IMR-90 (cell line): ENCODE results near the gene TRNAU1AP. TPM values are rescaled to one million over a fixed set of nuclear protein-coding genes. Genes with fewer than 3 reads are reported as not detected.

Source experiments
- ATAC-seq: fragments of 200-7000 bp; cut with Tn5 transposase; 2 replicates; pipeline ENCODE4 v1.9.1; 2020; ENCODE audit warnings: low read depth, mild to moderate bottlenecking, moderate library complexity
- BruUV-seq: library from RNA; stranded (reverse); fragments of 400-500 nt; replicated peaks from 2 replicates; lab custom pipeline; 2021; lab: Mats Ljungman, UMichigan
- CTCF ChIA-PET: fragments of 300-600 bp; formaldehyde crosslinking; extraction: SDS; loops from one replicate; lab custom pipeline; 2021; ENCODE audit warnings: antibody characterized with exemption; lab: Yijun Ruan, JAX
- POLR2A ChIA-PET: fragments of 300-600 bp; sonication (Branson Sonifier 250); formaldehyde crosslinking; loops from one replicate; lab custom pipeline; 2022; ENCODE audit warnings: antibody characterized with exemption; ENCODE audit not compliant: unreplicated experiment; lab: Charles Lee
- DNase-seq: peaks from one replicate; pipeline ENCODE4 v3.0.0; 2013
- H2AFZ ChIP-seq: replicated peaks from 2 replicates; pipeline ENCODE3; 2013; ENCODE audit warnings: low read length, mild to moderate bottlenecking; ENCODE audit not compliant: poor library complexity
- H2AK5ac ChIP-seq: 2 replicates; pipeline ENCODE4 v1.6.1; 2013; ENCODE audit warnings: low read depth, low read length, inconsistent platforms
- H2AK9ac ChIP-seq: replicated peaks from 2 replicates; pipeline ENCODE3; 2013; ENCODE audit warnings: mild to moderate bottlenecking, low read depth, low read length, moderate library complexity; ENCODE audit not compliant: poor library complexity
- H2BK120ac ChIP-seq: 2 replicates; pipeline ENCODE4 v1.6.1; 2013; ENCODE audit warnings: low read depth, low read length, inconsistent platforms
- H2BK15ac ChIP-seq: 3 replicates; pipeline ENCODE4 v1.6.1; 2013; ENCODE audit warnings: low read depth, low read length, inconsistent platforms
- H2BK20ac ChIP-seq: 2 replicates; pipeline ENCODE4 v1.6.1; 2013; ENCODE audit warnings: low read depth, mild to moderate bottlenecking, inconsistent platforms, low read length, moderate library complexity
- H2BK5ac ChIP-seq: 2 replicates; pipeline ENCODE4 v1.6.1; 2013; ENCODE audit warnings: mild to moderate bottlenecking, low read depth, low read length, inconsistent platforms; ENCODE audit not compliant: poor library complexity, severe bottlenecking
- H3K14ac ChIP-seq: replicated peaks from 2 replicates; pipeline ENCODE4 v1.6.1; 2013; ENCODE audit warnings: low read depth, low read length, inconsistent platforms
- H3K18ac ChIP-seq: 2 replicates; pipeline ENCODE4 v1.6.1; 2013; ENCODE audit warnings: low read depth, low read length, control low read depth
- H3K23ac ChIP-seq: 2 replicates; pipeline ENCODE4 v1.6.1; 2013; ENCODE audit warnings: low read depth, low read length, inconsistent platforms
- H3K27ac ChIP-seq: 2 replicates; pipeline ENCODE4 v1.5.1; 2013; ENCODE audit warnings: mild to moderate bottlenecking, control low read depth, low read length; ENCODE audit not compliant: insufficient read depth
- H3K27me3 ChIP-seq: 2 replicates; pipeline ENCODE4 v1.6.1; 2013; ENCODE audit warnings: low read length; ENCODE audit not compliant: control insufficient read depth, insufficient read depth
- H3K36me3 ChIP-seq: 2 replicates; pipeline ENCODE4 v1.6.1; 2013; ENCODE audit warnings: low read length, mixed read lengths; ENCODE audit not compliant: control insufficient read depth, insufficient read depth
- H3K4ac ChIP-seq: 2 replicates; pipeline ENCODE4 v1.6.1; 2013; ENCODE audit warnings: low read depth, low read length, inconsistent platforms
- H3K4me1 ChIP-seq: 2 replicates; pipeline ENCODE4 v1.6.1; 2013; ENCODE audit warnings: low read length, mixed read lengths; ENCODE audit not compliant: control insufficient read depth, insufficient read depth
- H3K4me2 ChIP-seq: 2 replicates; pipeline ENCODE4 v1.6.1; 2013; ENCODE audit warnings: low read depth, mild to moderate bottlenecking, control low read depth, low read length, moderate library complexity
- H3K4me3 ChIP-seq: 2 replicates; pipeline ENCODE4 v1.5.1; 2013; ENCODE audit warnings: low read depth, mild to moderate bottlenecking, control low read depth, low read length, moderate library complexity; ENCODE audit not compliant: insufficient read depth
- H3K56ac ChIP-seq: 2 replicates; pipeline ENCODE4 v1.6.1; 2013; ENCODE audit warnings: low read length, inconsistent platforms; ENCODE audit not compliant: insufficient read depth; ENCODE audit errors: extremely low read depth
- H3K79me1 ChIP-seq, 2 experiments: 2 replicates each; pipeline ENCODE4 v1.6.1; 2013; ENCODE audit warnings: low read length in 2 of 2, inconsistent platforms in 1 of 2, low read depth in 1 of 2
- H3K9ac ChIP-seq: 2 replicates; pipeline ENCODE4 v1.6.1; 2013; ENCODE audit warnings: low read depth, low read length, control low read depth
- H3K9me1 ChIP-seq: 2 replicates; pipeline ENCODE4 v1.6.1; 2013; ENCODE audit warnings: low read length, inconsistent platforms; ENCODE audit not compliant: insufficient read depth
- H3K9me3 ChIP-seq: 2 replicates; pipeline ENCODE4 v1.6.1; 2013; ENCODE audit warnings: low read length; ENCODE audit not compliant: control insufficient read depth, insufficient read depth
- H4K20me1 ChIP-seq: 2 replicates; pipeline ENCODE4 v1.6.1; 2013; ENCODE audit warnings: low read length, inconsistent platforms; ENCODE audit not compliant: insufficient read depth
- H4K5ac ChIP-seq: 2 replicates; pipeline ENCODE4 v1.6.1; 2013; ENCODE audit warnings: mild to moderate bottlenecking, low read depth, low read length, control low read depth
- H4K8ac ChIP-seq, 2 experiments: 2 replicates each; pipeline ENCODE4 v1.6.1; 2013; ENCODE audit warnings: low read depth in 2 of 2, low read length in 2 of 2, control low read depth in 1 of 2, inconsistent platforms in 1 of 2
- H4K91ac ChIP-seq: 2 replicates; pipeline ENCODE4 v1.6.1; 2013; ENCODE audit warnings: low read depth, low read length, inconsistent platforms; ENCODE audit not compliant: insufficient read depth
- BHLHE40 ChIP-seq: fragments of 150-350 bp; IDR thresholded peaks from 2 replicates; pipeline ENCODE4 v1.6.1; 2016; ENCODE audit warnings: mild to moderate bottlenecking, low read depth, low read length
- CEBPB ChIP-seq: IDR thresholded peaks from 2 replicates; pipeline ENCODE4 v1.6.1; 2012; ENCODE audit warnings: low read depth, low read length, improper control_type of control experiment
- CHD1 ChIP-seq: IDR thresholded peaks from 2 replicates; pipeline ENCODE4 v1.6.1; 2012; ENCODE audit warnings: low read depth, low read length, improper control_type of control experiment
- FOS ChIP-seq: fragments of 150-350 bp; IDR thresholded peaks from 2 replicates; pipeline ENCODE4 v1.6.1; 2016; ENCODE audit warnings: low read depth, low read length
- MAFK ChIP-seq: IDR thresholded peaks from 2 replicates; pipeline ENCODE4 v1.6.1; 2012; ENCODE audit warnings: low read depth, low read length, improper control_type of control experiment
- MAZ ChIP-seq: IDR thresholded peaks from 2 replicates; pipeline ENCODE4 v1.6.1; 2012; ENCODE audit warnings: low read depth, mild to moderate bottlenecking, low read length, improper control_type of control experiment, moderate library complexity, borderline replicate concordance
- MXI1 ChIP-seq: IDR thresholded peaks from 2 replicates; pipeline ENCODE4 v1.6.1; 2012; ENCODE audit warnings: low read depth, mild to moderate bottlenecking, low read length, moderate library complexity, borderline replicate concordance
- NFE2L2 ChIP-seq: fragments of 150-350 bp; IDR thresholded peaks from 2 replicates; pipeline ENCODE4 v1.6.1; 2016; ENCODE audit warnings: low read depth, mild to moderate bottlenecking, low read length
- POLR2A ChIP-seq: IDR thresholded peaks from 2 replicates; pipeline ENCODE4 v1.6.1; 2012; ENCODE audit warnings: mild to moderate bottlenecking, low read depth, low read length
- RAD21 ChIP-seq: IDR thresholded peaks from 2 replicates; pipeline ENCODE4 v1.6.1; 2012; ENCODE audit warnings: low read length, improper control_type of control experiment
- RCOR1 ChIP-seq: IDR thresholded peaks from 2 replicates; pipeline ENCODE4 v1.6.1; 2012; ENCODE audit warnings: mild to moderate bottlenecking, low read length, improper control_type of control experiment; ENCODE audit not compliant: insufficient replicate concordance
- RFX5 ChIP-seq: IDR thresholded peaks from 2 replicates; pipeline ENCODE4 v1.8.0; 2012; ENCODE audit warnings: low read depth, mild to moderate bottlenecking, low read length, moderate library complexity
- SMC3 ChIP-seq: fragments of 150-350 bp; IDR thresholded peaks from 2 replicates; pipeline ENCODE4 v1.6.1; 2016; ENCODE audit warnings: low read depth, mild to moderate bottlenecking, antibody characterized with exemption, low read length, moderate library complexity
- WGBS, 2 experiments: methylation state at CpG; one replicate each; pipeline versions ENCODE4 v1.1.5 to v1.1.7; 2013; ENCODE audit warnings: missing lambda C conversion rate in 2 of 2; ENCODE audit not compliant: insufficient read length in 1 of 2; ENCODE audit errors: extremely low coverage in 2 of 2; 5-methylcytosine and 5-hydroxymethylcytosine counted together
- dilution Hi-C: fragments of 300-500 bp; cut with HindIII; formaldehyde crosslinking; loops from one replicate; pipeline ENCODE4 v1.14.3; 2018; ENCODE audit warnings: low sequenced_read_pairs; ENCODE audit not compliant: unreplicated experiment
- in situ Hi-C: fragments of 300-500 bp; cut with MboI; formaldehyde crosslinking; loops from 3 replicates; pipeline ENCODE4 v1.14.3; 2019; ENCODE audit warnings: low sequenced_read_pairs, inconsistent platforms, mixed read lengths
- intact Hi-C: fragments of 100-400 bp; cut with micrococcal nuclease; formaldehyde crosslinking; loops from 2 replicates; pipeline ENCODE4 v1.10.0; 2022
- polyA plus RNA-seq, 3 experiments: library from polyadenylated mRNA; depleted of rRNA; stranded (reverse); fragments of >200 nt; gene quantifications; 2 replicates each; pipeline ENCODE4 v1.2.3, GENCODE V29; 2012; ENCODE audit warnings: low replicate concordance in 1 of 3
- total RNA-seq: library from RNA; depleted of rRNA; stranded (reverse); fragments of >200 nt; gene quantifications from 2 replicates; pipeline ENCODE4 v1.2.3, GENCODE V29; 2012
- TF ChIP-seq, protein P1 (sequence below): fragments of 150-350 bp; IDR thresholded peaks from 2 replicates; pipeline ENCODE4 v1.6.1; 2016; ENCODE audit warnings: low read depth, mild to moderate bottlenecking, low read length, moderate library complexity, borderline replicate concordance
- TF ChIP-seq, protein P2 (sequence below): conservative IDR thresholded peaks from 2 replicates; pipeline ENCODE4 v1.5.1; 2012; ENCODE audit warnings: mild to moderate bottlenecking, low read depth, low read length, improper control_type of control experiment
- TF ChIP-seq, protein P3 (sequence below): fragments of 150-350 bp; IDR thresholded peaks from 2 replicates; pipeline ENCODE4 v1.6.1; 2017; ENCODE audit warnings: mild to moderate bottlenecking, antibody characterized with exemption, low read length, low read depth

Gene TRNAU1AP
- total and polyA plus RNA-seq, 2 of the 4 experiments (the other 2 are of a cell fraction), result 23.3 to 23.8 TPM

DNA sequence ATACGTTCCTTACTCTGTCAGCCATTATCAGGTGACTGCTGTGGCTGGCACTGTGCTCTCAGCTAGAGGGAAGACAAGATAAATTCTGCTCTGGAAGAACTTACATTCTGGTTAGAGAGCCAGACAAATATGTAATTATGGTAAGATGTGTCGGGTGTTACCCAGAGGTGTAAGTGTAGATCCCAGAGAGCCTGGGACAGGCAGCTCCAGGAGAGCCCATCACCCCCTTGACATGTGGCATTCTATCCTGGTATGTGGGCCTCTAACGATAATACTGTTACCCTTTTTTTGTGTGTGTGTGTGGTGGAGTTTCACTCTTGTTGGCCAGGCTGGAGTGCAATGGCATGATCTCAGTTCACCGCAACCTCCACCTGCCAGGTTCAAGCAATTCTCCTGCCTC lies 19.0 kb downstream of the TRNAU1AP start:
- peaks cover 45% of the 10 kb centered on the region for H3K36me3 ChIP-seq
- CTCF ChIA-PET, result no interaction called here

More for the DNA sequence above, 19.0 kb downstream of the TRNAU1AP start:
- Histone ChIP-seq H3K9ac (no peak overlapping the region), H2AK9ac (no peak overlapping the region), H3K27ac (no peak overlapping the region), H3K4me3 (no peak overlapping the region), H4K8ac (no peak overlapping the region), H2BK5ac (no peak overlapping the region), H3K4ac (no peak overlapping the region), H4K20me1 (no peaks in the 10 kb centered on the region), H3K4me1 (no peaks in the 10 kb centered on the region), H3K9me3 (no peaks in the 10 kb centered on the region), H3K9me1 (no peaks in the 10 kb centered on the region), H2BK20ac (no peak overlapping the region), H3K27me3 (no peaks in the 10 kb centered on the region), H4K5ac (no peak overlapping the region), H2AFZ (no peak overlapping the region), H3K56ac (no peak overlapping the region), H2AK5ac (no peak overlapping the region), H4K91ac (no peak overlapping the region), H2BK120ac (no peak overlapping the region), H3K14ac (no peak overlapping the region), H3K18ac (no peak overlapping the region), H3K79me1 (no peaks in the 10 kb centered on the region; a peak in 2 of 4 replicates), H2BK15ac (no peak overlapping the region), H3K4me2 (no peak overlapping the region), H3K23ac (no peak overlapping the region)
- TF ChIP-seq, protein P1, sequence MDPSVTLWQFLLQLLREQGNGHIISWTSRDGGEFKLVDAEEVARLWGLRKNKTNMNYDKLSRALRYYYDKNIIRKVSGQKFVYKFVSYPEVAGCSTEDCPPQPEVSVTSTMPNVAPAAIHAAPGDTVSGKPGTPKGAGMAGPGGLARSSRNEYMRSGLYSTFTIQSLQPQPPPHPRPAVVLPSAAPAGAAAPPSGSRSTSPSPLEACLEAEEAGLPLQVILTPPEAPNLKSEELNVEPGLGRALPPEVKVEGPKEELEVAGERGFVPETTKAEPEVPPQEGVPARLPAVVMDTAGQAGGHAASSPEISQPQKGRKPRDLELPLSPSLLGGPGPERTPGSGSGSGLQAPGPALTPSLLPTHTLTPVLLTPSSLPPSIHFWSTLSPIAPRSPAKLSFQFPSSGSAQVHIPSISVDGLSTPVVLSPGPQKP, result no peak
- TF ChIP-seq POLR2A (no peak), NFE2L2 (no peak), MAZ (no peak), FOS (no peak), CHD1 (no peak), CEBPB (no peak), RFX5 (no peak), RAD21 (no peak), RCOR1 (no peak), MXI1 (no peak), SMC3 (no peak), BHLHE40 (no peak), MAFK (no peak)
- TF ChIP-seq, protein P2, sequence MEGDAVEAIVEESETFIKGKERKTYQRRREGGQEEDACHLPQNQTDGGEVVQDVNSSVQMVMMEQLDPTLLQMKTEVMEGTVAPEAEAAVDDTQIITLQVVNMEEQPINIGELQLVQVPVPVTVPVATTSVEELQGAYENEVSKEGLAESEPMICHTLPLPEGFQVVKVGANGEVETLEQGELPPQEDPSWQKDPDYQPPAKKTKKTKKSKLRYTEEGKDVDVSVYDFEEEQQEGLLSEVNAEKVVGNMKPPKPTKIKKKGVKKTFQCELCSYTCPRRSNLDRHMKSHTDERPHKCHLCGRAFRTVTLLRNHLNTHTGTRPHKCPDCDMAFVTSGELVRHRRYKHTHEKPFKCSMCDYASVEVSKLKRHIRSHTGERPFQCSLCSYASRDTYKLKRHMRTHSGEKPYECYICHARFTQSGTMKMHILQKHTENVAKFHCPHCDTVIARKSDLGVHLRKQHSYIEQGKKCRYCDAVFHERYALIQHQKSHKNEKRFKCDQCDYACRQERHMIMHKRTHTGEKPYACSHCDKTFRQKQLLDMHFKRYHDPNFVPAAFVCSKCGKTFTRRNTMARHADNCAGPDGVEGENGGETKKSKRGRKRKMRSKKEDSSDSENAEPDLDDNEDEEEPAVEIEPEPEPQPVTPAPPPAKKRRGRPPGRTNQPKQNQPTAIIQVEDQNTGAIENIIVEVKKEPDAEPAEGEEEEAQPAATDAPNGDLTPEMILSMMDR, result no peak
- TF ChIP-seq, protein P3, sequence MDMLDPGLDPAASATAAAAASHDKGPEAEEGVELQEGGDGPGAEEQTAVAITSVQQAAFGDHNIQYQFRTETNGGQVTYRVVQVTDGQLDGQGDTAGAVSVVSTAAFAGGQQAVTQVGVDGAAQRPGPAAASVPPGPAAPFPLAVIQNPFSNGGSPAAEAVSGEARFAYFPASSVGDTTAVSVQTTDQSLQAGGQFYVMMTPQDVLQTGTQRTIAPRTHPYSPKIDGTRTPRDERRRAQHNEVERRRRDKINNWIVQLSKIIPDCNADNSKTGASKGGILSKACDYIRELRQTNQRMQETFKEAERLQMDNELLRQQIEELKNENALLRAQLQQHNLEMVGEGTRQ, result no peak
- BruUV-seq, result no TSS peak
- WGBS, 2 experiments, result no CpG with 5 or more reads among the region's 4 CpGs
- POLR2A ChIA-PET, result no interaction called here
- no peak for ATAC-seq
- dilution Hi-C loops (no loop called here), intact Hi-C loops (no loop called here), in situ Hi-C loops (no loop called here)
- no peak for DNase-seq
